B cell (primary cell): ENCODE measurements around the gene SLC35D2. TPM values are rescaled to one million over a fixed set of nuclear protein-coding genes. Genes with fewer than 3 reads are reported as not detected.

ENCODE experiments used
- ATAC-seq: fragments of 200-7000 bp; cut with Tn5 transposase; one replicate; pipeline ENCODE4 v1.10.0; 2021; ENCODE audit warnings: low read depth, mild to moderate bottlenecking, moderate number of reproducible peaks, moderate library complexity
- CTCF ChIA-PET: fragments of 350-600 bp; sonication (Branson Sonifier 250); formaldehyde crosslinking; loops from one replicate; lab custom pipeline; 2021; ENCODE audit warnings: antibody characterized with exemption, inconsistent platforms; lab: Charles Lee
- POLR2A ChIA-PET: fragments of 350-600 bp; sonication (Branson Sonifier 250); formaldehyde crosslinking; loops from one replicate; lab custom pipeline; 2021; ENCODE audit warnings: antibody characterized with exemption; lab: Charles Lee
- DNase-seq: peaks from one replicate; pipeline ENCODE4 v3.0.0; 2013
- H2AFZ ChIP-seq: 2 replicates; pipeline ENCODE4 v1.6.1; 2012; ENCODE audit warnings: mild to moderate bottlenecking, low read depth, low read length; ENCODE audit not compliant: insufficient read depth, poor library complexity, severe bottlenecking
- H3K27ac ChIP-seq, 2 donors: 1 replicate in 1 of 2; 2 replicates in 1 of 2; pipeline ENCODE4 v1.5.1; 2012 to 2013; ENCODE audit warnings: low read length in 2 of 2, mild to moderate bottlenecking in 2 of 2, moderate library complexity in 1 of 2
- H3K27me3 ChIP-seq, 4 experiments: fragments of 200-600 bp in 1 of 4; sonication (generic) in 1 of 4; replicated peaks in 1 of 4; 1 replicate in 2 of 4; 2 replicates in 2 of 4; pipeline versions ENCODE4 v1.6.1 to v1.7.0; 2013 to 2016; ENCODE audit warnings: low read length in 3 of 4, mild to moderate bottlenecking in 2 of 4, mixed read lengths in 1 of 4, moderate library complexity in 1 of 4; ENCODE audit not compliant: insufficient read depth in 4 of 4, control insufficient read depth in 3 of 4; ENCODE audit errors: control extremely low read depth in 1 of 4
- H3K36me3 ChIP-seq, 2 experiments: replicated peaks in 1 of 2; 1 replicate in 1 of 2; 2 replicates in 1 of 2; pipeline versions ENCODE4 v1.6.1 to v1.7.1; 2013; ENCODE audit warnings: low read length in 1 of 2; ENCODE audit not compliant: insufficient read depth in 2 of 2, control insufficient read depth in 1 of 2; ENCODE audit errors: control extremely low read depth in 1 of 2, extremely low read depth in 1 of 2
- H3K4me1 ChIP-seq, 2 donors: fragments of 200-600 bp in 1 of 2; sonication (generic) in 1 of 2; 1 replicate in 1 of 2; 2 replicates in 1 of 2; pipeline versions ENCODE4 v1.5.1 to v1.6.1; 2013 to 2017; ENCODE audit warnings: low read length in 2 of 2; ENCODE audit not compliant: control insufficient read depth in 2 of 2, insufficient read depth in 2 of 2
- H3K4me2 ChIP-seq: replicated peaks from 2 replicates; pipeline ENCODE3; 2012; ENCODE audit warnings: mild to moderate bottlenecking, low read depth, low read length; ENCODE audit not compliant: poor library complexity, severe bottlenecking
- H3K4me3 ChIP-seq, 5 experiments: fragments of 200-600 bp in 1 of 5; sonication (generic) in 1 of 5; 1 replicate in 3 of 5; 2 replicates in 2 of 5; pipeline versions ENCODE4 v1.5.1 to v1.7.0; 2011 to 2016; ENCODE audit warnings: low read length in 4 of 5, mild to moderate bottlenecking in 4 of 5, low read depth in 2 of 5, control low read depth in 1 of 5, moderate library complexity in 1 of 5; ENCODE audit not compliant: insufficient read depth in 1 of 5; ENCODE audit errors: control extremely low read depth in 1 of 5, extremely low read depth in 1 of 5
- H3K79me2 ChIP-seq: fragments of 200-600 bp; sonication (generic); one replicate; pipeline ENCODE4 v1.6.0; 2016; ENCODE audit warnings: low read length; ENCODE audit not compliant: control insufficient read depth, insufficient read depth
- H3K9ac ChIP-seq: fragments of 200-600 bp; sonication (generic); 2 replicates; pipeline ENCODE4 v1.6.1; 2017; ENCODE audit warnings: mild to moderate bottlenecking, low read length, moderate library complexity
- H3K9me3 ChIP-seq, 3 donors: one replicate each; pipeline versions ENCODE4 v1.6.1 to v1.7.1; 2013; ENCODE audit warnings: low read length in 2 of 3; ENCODE audit not compliant: control insufficient read depth in 2 of 3, insufficient read depth in 1 of 3; ENCODE audit errors: control extremely low read depth in 1 of 3
- H4K20me1 ChIP-seq: 2 replicates; pipeline ENCODE4 v1.6.0; 2012; ENCODE audit warnings: mild to moderate bottlenecking, low read length; ENCODE audit not compliant: insufficient read depth, control insufficient read depth, poor library complexity, severe bottlenecking
- H3K27ac Mint-ChIP-seq: one replicate; pipeline ENCODE4 v1.8.0; 2021; ENCODE audit warnings: mixed read lengths
- H3K27me3 Mint-ChIP-seq: one replicate; pipeline ENCODE4 v1.8.0; 2021; ENCODE audit warnings: mixed read lengths
- H3K4me1 Mint-ChIP-seq: one replicate; pipeline ENCODE4 v1.8.0; 2021; ENCODE audit warnings: mixed read lengths
- H3K4me3 Mint-ChIP-seq: one replicate; pipeline ENCODE4 v1.8.0; 2021; ENCODE audit warnings: mixed read lengths
- H3K9me3 Mint-ChIP-seq: one replicate; pipeline ENCODE4 v1.8.0; 2022; ENCODE audit warnings: mixed read lengths; ENCODE audit not compliant: insufficient read depth
- CTCF ChIP-seq: fragments of 200-600 bp; IDR thresholded peaks from one replicate; pipeline ENCODE4 v1.8.0; 2022; ENCODE audit warnings: antibody characterized with exemption, mild to moderate bottlenecking
- EZH2 ChIP-seq: IDR thresholded peaks from 2 replicates; pipeline ENCODE4 v1.6.1; 2012; ENCODE audit warnings: borderline replicate concordance, low read depth, mild to moderate bottlenecking, moderate library complexity, low read length; ENCODE audit not compliant: insufficient read depth, poor library complexity, severe bottlenecking
- WGBS: methylation state at CpG from one replicate; pipeline ENCODE4 v1.1.5; 2013; ENCODE audit warnings: missing lambda C conversion rate; ENCODE audit not compliant: insufficient coverage; 5-methylcytosine and 5-hydroxymethylcytosine counted together
- intact Hi-C: fragments of 100-400 bp; cut with micrococcal nuclease; formaldehyde crosslinking; loops from one replicate; pipeline ENCODE4 v1.10.0; 2022
- polyA plus RNA-seq: library from polyadenylated mRNA; depleted of rRNA; stranded (reverse); fragments of >200 nt; gene quantifications from 2 replicates; pipeline ENCODE4 v1.2.3, GENCODE V29; 2012
- total RNA-seq, 2 donors: library from RNA; stranded (reverse); fragments of 120-200 nt in 1 of 2; gene quantifications; 1 replicate in 1 of 2; 2 replicates in 1 of 2; pipeline versions ENCODE4 v1.2.3 to v1.2.4, GENCODE V29; 2013 to 2022

SLC35D2 gene
- total and polyA plus RNA-seq, 2 donors (not counting 1 experiment from before 2014, with no cell fraction given) = 5.1 to 13.6 TPM

- 96% methylated on average over 2 of the region's 4 CpGs for WGBS
- no peak overlapping the region for H3K27ac ChIP-seq
- no peaks in the 10 kb centered on the region for H3K79me2 ChIP-seq
- TF ChIP-seq CTCF (no peak), EZH2 (no peak)
- no peaks in the 10 kb centered on the region for H3K27me3 ChIP-seq
- no peak overlapping the region for H2AFZ ChIP-seq
- peaks cover 0 to 6% (median 0%) of the 10 kb centered on the region in 3 donors for H3K9me3 ChIP-seq
- Mint-ChIP-seq H3K9me3 (peaks cover 7% of the 10 kb centered on the region), H3K27me3 (peaks cover 12% of the 10 kb centered on the region), H3K4me3 (no peak overlapping the region), H3K27ac (no peak overlapping the region), H3K4me1 (no peaks in the 10 kb centered on the region)
- no peaks in the 10 kb centered on the region for H3K36me3 ChIP-seq
- DNase-seq (no peak), ATAC-seq (no peak)
- H3K4me2 ChIP-seq = no peak overlapping the region
- H3K9ac ChIP-seq = no peak overlapping the region
- H3K4me3 ChIP-seq = no peak overlapping the region
- ChIA-PET POLR2A (interaction anchor here (0.6 kb wide), 1 partner anchor 21 kb away, joined by 6 read pairs; no protein-coding TSS in a partner anchor), CTCF (no interaction called here)
- no peaks in the 10 kb centered on the region for H3K4me1 ChIP-seq
- intact Hi-C loops = no loop called here
- no peaks in the 10 kb centered on the region for H4K20me1 ChIP-seq
Measured at GRCh38 chr9:96305171-96305570, 78.3 kb downstream of the SLC35D2 start.

DNA sequence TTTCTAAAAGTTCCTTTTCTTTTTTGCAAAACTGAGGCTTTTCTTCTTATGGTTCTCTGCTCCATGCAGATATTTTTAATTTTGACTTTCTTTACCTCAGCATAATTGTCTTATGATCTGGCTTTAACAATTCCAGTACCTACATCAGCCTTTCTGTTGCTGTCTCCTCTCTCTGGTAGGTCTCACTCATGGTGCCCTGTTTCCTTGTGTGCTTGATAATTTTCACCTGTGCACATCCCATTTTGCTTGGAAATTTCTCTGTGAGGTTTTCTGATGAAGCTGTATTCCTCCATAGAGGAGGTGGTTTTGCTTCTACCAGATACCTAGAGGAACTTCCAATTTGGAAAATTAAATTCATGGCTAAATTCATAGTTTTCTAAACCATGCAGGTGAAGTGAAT lies 79.3 kb downstream of the SLC35D2 start:
- Histone ChIP-seq H3K4me1 (no peaks in the 10 kb centered on the region), H3K4me3 (no peak overlapping the region), H4K20me1 (no peaks in the 10 kb centered on the region), H3K36me3 (no peaks in the 10 kb centered on the region), H3K27ac (no peak overlapping the region), H3K9me3 (peaks cover 0 to 6% (median 0%) of the 10 kb centered on the region in 3 donors), H2AFZ (no peak overlapping the region), H3K79me2 (no peaks in the 10 kb centered on the region), H3K9ac (no peak overlapping the region), H3K27me3 (no peaks in the 10 kb centered on the region), H3K4me2 (no peak overlapping the region)
- intact Hi-C loops = no loop called here
- Mint-ChIP-seq H3K27me3 (peaks cover 12% of the 10 kb centered on the region), H3K4me1 (no peaks in the 10 kb centered on the region), H3K27ac (no peak overlapping the region), H3K9me3 (peaks cover 7% of the 10 kb centered on the region), H3K4me3 (no peak overlapping the region)
- DNase-seq (no peak), ATAC-seq (no peak)
- no peak for TF ChIP-seq EZH2
- TF ChIP-seq CTCF = no peak
- ChIA-PET POLR2A (no interaction called here), CTCF (no interaction called here)
